Activated CD4-positive, alpha-beta T cell treated with anti-CD3 and anti-CD28 coated beads, Interleukin-2, Interleukin-4, amounts not matched to agents 100 ng/mL and 50 ng/mL, durations not matched to agents 16 hours and 8 hours (primary cell): ENCODE measurements around the gene CDH5.
"Not testable (repeated sequence)": the region's sequence is repeated elsewhere in the genome, so short reads cannot be mapped to it uniquely, and the experiment has no call there.

Source experiments
- DNase-seq: peaks from one replicate; pipeline ENCODE4 v3.0.0-alpha.2; 2020; ENCODE audit warnings: low spot score

CDH5 gene

GRCh38 chr16:66366433-66367299 lies at the start of gene CDH5:
CDH5 (plus strand) TSS chr16:66366691; CDS start chr16:66379338, 12,647 bp downstream.
- DNase-seq, result no peak

- DNase-seq, result no peak
These were observed 48.0 kb upstream of the CDH5 start for GRCh38 chr16:66318505-66318904.

- no peak for DNase-seq
These were observed 45.7 kb upstream of the CDH5 start for GRCh38 chr16:66320774-66321173.

DNA sequence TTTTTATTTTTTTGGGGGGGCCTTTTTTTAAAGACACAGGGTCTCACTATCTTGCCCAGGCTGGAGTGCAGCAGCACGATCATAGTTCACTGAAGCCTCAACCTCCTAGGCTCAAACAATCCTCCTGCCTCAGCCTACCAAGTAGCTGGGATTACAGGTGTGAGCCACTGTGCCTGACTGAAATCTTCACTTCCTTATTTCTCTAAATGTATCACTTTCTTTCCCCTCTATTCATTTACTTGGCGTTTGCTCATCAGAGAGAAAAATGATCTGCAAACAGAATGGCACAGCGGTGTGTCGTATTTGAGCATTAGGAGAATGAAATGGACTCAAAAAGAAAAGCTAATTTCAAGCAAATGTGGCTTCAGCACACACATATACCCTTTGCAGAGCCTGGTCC lies 44.3 kb upstream of the CDH5 start:
- DNase-seq, result no peak

DNA sequence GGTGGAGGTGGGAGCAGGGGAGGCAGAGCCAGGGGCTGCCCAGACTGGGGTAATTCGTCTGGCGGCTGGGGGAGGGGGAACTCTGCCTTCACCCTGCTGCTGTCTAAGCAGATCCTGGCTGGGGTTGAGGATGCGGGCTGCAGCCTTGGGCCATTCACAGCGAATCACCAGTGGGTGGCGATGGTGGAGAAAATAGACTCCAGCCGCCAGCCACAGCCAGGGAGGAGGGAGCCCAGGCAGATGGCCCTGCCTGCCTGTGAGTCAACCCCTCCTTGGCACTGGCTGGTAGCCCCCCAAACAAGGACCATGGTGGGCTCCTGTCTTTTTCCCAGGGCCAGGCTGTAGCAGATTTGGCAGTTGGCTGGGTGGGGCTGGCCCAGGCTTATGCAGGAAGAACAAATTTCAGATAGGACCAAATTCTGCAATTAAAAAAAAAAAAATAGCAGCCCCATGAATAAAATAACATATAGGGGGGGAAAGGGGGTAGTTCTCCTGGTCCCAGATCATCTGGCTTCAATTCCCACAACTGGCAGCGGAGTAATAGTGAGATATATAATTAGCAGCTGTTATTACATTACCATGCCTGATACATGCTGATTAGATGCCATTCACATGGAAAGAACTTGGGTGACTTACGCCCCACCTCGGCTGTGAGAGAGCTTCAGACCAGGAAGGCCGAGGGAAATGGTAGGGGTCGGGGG lies 41.5 kb upstream of the CDH5 start:
- DNase-seq, result no peak

GRCh38 chr16:66325717-66326376 lies 40.6 kb upstream of the CDH5 start:
- no peak for DNase-seq

- no peak for DNase-seq
These were observed 39.4 kb upstream of the CDH5 start for GRCh38 chr16:66326991-66327513.

GRCh38 chr16:66328282-66328681 lies 38.2 kb upstream of the CDH5 start:
- DNase-seq, result no peak

- not testable (repeated sequence) for DNase-seq
These were observed 35.0 kb upstream of the CDH5 start for GRCh38 chr16:66331464-66331863.

GRCh38 chr16:66332634-66333610 lies 33.6 kb upstream of the CDH5 start:
- no peak for DNase-seq

- no peak for DNase-seq
These were observed 31.5 kb upstream of the CDH5 start for GRCh38 chr16:66334853-66335574.

DNA sequence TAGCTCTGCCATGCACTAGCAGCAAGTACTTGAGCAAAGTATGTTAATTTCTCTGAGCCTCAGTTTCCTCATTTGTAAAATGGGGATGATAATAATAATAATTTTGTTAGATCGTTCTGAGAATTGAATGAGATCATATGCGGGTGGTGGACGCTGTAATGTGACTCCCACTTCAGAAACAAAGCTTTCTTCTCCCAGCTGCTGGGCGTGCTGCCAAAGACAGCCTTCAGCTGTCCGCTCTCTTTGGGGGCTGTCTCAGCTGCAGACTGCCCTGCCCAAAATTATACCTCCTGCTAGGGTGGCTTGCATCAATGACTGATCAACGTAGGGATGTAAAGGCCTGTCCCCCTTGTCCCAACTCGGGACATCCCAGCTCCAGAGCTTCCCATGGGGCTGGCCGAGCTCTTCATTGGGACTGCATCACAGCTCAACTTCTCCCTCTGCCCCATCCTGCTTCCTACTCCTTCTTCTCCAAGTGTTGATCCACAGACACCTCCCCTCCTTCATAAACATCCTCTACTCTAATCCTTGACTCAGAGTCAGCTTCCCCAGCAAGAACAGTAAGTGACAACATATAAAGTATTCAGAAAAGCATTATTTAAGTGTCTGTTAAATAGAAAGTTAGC lies 30.7 kb upstream of the CDH5 start:
- DNase-seq, result no peak

DNA sequence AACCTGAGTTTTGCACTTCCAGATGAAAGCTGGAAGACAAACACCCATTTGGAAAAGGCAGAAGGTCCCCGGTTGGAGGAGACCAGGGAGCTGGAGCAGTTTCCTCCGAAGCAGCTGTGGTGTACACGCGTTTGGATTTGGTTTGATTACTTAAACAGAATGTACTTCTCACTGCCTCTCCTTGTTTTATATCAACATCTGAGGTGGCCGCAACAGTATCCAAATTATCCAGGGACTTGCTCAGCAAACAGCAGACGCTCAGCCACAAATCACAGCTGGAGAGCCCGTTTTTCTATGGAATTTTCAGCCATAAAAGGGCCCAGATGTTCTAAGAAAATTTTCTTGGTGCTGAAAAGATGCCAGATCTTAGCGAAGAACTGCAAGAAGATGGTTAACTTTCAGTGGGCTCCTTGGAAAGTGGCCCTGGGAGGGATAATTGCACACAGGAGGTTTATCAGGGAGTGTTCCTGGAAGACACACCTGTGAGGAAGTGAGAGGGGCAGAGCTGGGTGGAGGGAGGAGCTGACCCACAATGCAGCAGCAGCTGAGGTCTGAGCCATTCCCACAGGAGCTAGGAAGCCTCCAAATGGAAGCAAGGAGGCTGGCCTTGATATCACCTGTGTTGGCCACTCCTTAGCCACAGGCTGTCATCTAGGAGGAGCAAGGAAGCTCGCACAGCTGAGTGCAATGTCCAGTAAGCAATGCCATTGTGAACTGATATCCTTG lies 28.9 kb upstream of the CDH5 start:
- no peak for DNase-seq

GRCh38 chr16:66342294-66342900 lies 24.1 kb upstream of the CDH5 start:
- DNase-seq, result no peak

GRCh38 chr16:66344533-66345145 lies 21.9 kb upstream of the CDH5 start:
- peak; percentile 54 for DNase-seq

DNA sequence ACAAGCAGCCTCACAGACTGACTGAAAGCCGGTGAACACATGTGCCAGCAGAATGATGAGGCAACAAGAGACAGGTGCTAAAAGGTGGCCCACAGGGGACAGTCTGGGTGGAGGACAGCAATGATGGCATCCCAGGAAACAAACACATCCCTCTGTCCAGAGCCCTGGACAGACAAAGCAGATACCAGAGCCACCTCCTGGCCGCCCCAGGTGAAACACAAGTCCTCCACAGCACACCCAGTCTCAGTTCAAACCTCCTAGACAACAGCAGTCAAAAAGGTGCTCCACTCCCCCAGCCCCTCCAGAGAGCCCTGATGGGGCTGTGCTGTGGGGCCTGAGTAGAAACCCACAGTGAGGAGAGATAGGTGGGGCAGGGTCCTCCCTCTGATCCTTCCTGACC lies 20.3 kb upstream of the CDH5 start:
- no peak for DNase-seq

DNA sequence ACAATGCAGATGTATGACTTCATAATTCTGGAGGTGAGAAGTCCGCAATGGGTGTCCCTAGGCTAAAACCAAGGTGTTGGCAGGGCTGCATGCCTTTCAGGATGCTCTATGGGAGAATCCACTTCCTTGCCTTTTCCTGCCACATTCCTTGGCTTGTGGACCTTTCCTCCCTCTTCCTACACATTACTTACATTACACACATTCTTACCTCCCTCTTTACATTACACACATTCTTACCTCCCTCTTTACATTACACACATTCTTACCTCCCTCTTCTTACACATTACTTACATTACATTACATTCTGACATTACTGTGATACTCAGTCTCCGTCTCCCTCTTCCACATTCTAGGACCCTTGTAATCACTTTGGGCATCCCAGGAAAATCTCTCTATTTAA lies 14.2 kb upstream of the CDH5 start:
- no peak for DNase-seq

- no peak for DNase-seq
These were observed 13.4 kb upstream of the CDH5 start for GRCh38 chr16:66353055-66353454.
